HepG2 (cell line): ENCODE measurements around the gene HS3ST5. TPM values are rescaled to one million over a fixed set of nuclear protein-coding genes. Genes with fewer than 3 reads are reported as not detected.

Experiments used
- ATAC-seq: fragments of 200-7000 bp; cut with Tn5 transposase; 3 replicates; pipeline ENCODE4 v1.9.1; 2020; ENCODE audit warnings: mild to moderate bottlenecking, moderate library complexity
- BruUV-seq: library from RNA; stranded (reverse); fragments of 400-500 nt; replicated peaks from 2 replicates; lab custom pipeline; 2021; lab: Mats Ljungman, UMichigan
- CTCF ChIA-PET: fragments of 300-600 bp; formaldehyde crosslinking; extraction: SDS; loops from one replicate; lab custom pipeline; 2021; ENCODE audit warnings: low total read pairs, inconsistent platforms, low intra/inter-chr PET ratio; lab: Yijun Ruan, JAX
- POLR2A ChIA-PET: fragments of 350-600 bp; sonication (Branson Sonifier 250); formaldehyde crosslinking; loops from one replicate; lab custom pipeline; 2020; ENCODE audit warnings: antibody characterized with exemption, inconsistent platforms; lab: Yijun Ruan, JAX
- DNase-seq: peaks from one replicate; pipeline ENCODE4 v3.0.0-alpha.2; 2015; ENCODE audit warnings: low spot score
- FAIRE-seq: peaks from 3 replicates; lab custom pipeline; 2011; peaks lifted over from hg19 to GRCh38; lab: Jason Lieb, UNC
- H2AFZ ChIP-seq: one replicate; pipeline ENCODE4 v1.6.1; 2011; ENCODE audit warnings: low read length, inconsistent platforms
- H3K27ac ChIP-seq: fragments of 300-600 bp; 3 replicates; pipeline ENCODE4 v1.8.0; 2011; ENCODE audit warnings: mixed run types, mild to moderate bottlenecking, mixed read lengths, low read length, inconsistent platforms; ENCODE audit not compliant: insufficient read depth; ENCODE audit errors: extremely low read length
- H3K27me3 ChIP-seq, 2 experiments: fragments of 200-600 bp in 1 of 2; 2 replicates in 1 of 2; 3 replicates in 1 of 2; pipeline versions ENCODE4 v1.6.0 to v1.8.0; 2011; ENCODE audit warnings: low read length in 2 of 2, mild to moderate bottlenecking in 2 of 2, moderate library complexity in 2 of 2, inconsistent platforms in 1 of 2; ENCODE audit not compliant: insufficient read depth in 2 of 2, control insufficient read depth in 1 of 2
- H3K36me3 ChIP-seq, 2 experiments: fragments of 200-600 bp in 1 of 2; replicated peaks in 1 of 2; 2 replicates in 1 of 2; 3 replicates in 1 of 2; pipeline versions ENCODE4 v1.5.1 to v1.8.0; 2011; ENCODE audit warnings: low read length in 2 of 2, inconsistent platforms in 1 of 2; ENCODE audit not compliant: insufficient read depth in 2 of 2, control insufficient read depth in 1 of 2
- H3K4me1 ChIP-seq: 2 replicates; pipeline ENCODE4 v1.5.1; 2012; ENCODE audit warnings: low read length, inconsistent platforms; ENCODE audit not compliant: insufficient read depth
- H3K4me2 ChIP-seq: 2 replicates; pipeline ENCODE4 v1.6.0; 2011; ENCODE audit warnings: low read depth, low read length, inconsistent platforms
- H3K4me3 ChIP-seq, 3 experiments: fragments of 200-600 bp in 1 of 3; sonication (generic), shearing (Covaris generic) in 1 of 3; replicated peaks in 1 of 3; 2 replicates each; pipeline ENCODE4 v1.5.1; 2011 to 2016; ENCODE audit warnings: low read length in 3 of 3, inconsistent platforms in 2 of 3, low read depth in 2 of 3, mild to moderate bottlenecking in 2 of 3, control low read depth in 1 of 3, mixed read lengths in 1 of 3; ENCODE audit not compliant: insufficient read depth in 1 of 3
- H3K79me2 ChIP-seq: one replicate; pipeline ENCODE4 v1.6.1; 2011; ENCODE audit warnings: low read length, inconsistent platforms; ENCODE audit not compliant: insufficient read depth
- H3K9ac ChIP-seq: 2 replicates; pipeline ENCODE4 v1.6.0; 2011; ENCODE audit warnings: mild to moderate bottlenecking, low read depth, low read length, inconsistent platforms; ENCODE audit not compliant: insufficient read depth
- H3K9me3 ChIP-seq: 2 replicates; pipeline ENCODE4 v1.5.1; 2012; ENCODE audit warnings: mild to moderate bottlenecking, low read length
- H4K20me1 ChIP-seq: 2 replicates; pipeline ENCODE4 v1.6.0; 2011; ENCODE audit warnings: inconsistent platforms, mild to moderate bottlenecking, low read length, moderate library complexity; ENCODE audit not compliant: insufficient read depth
- EHMT2 ChIP-seq: fragments of 200-600 bp; sonication (generic); IDR thresholded peaks from 2 replicates; pipeline ENCODE4 v1.7.0; 2017; ENCODE audit warnings: antibody characterized with exemption, low read depth, low read length, borderline replicate concordance
- FOXK2 ChIP-seq: fragments of 450-650 bp; IDR thresholded peaks from 2 replicates; pipeline ENCODE4 v1.6.1; 2016
- GABPA ChIP-seq, 2 experiments: IDR thresholded peaks; 2 replicates each; pipeline ENCODE4 v1.6.1; 2011 to 2016; ENCODE audit warnings: low read depth in 2 of 2, low read length in 1 of 2, missing biosample characterization in 1 of 2, missing genetic modification characterization in 1 of 2
- GTF2F1 ChIP-seq: fragments of 150-350 bp; IDR thresholded peaks from 2 replicates; pipeline ENCODE4 v1.6.1; 2014; ENCODE audit warnings: low read length
- LCORL ChIP-seq, 2 experiments: fragments of 450-650 bp in 1 of 2; sonication (generic) in 1 of 2; formaldehyde crosslinking in 1 of 2; IDR thresholded peaks; 2 replicates each; pipeline versions ENCODE4 v1.5.0 to v1.6.1; 2017 to 2020; ENCODE audit warnings: antibody characterized with exemption in 1 of 2, missing genetic modification reagents in 1 of 2
- MLX ChIP-seq: IDR thresholded peaks from 2 replicates; pipeline ENCODE4 v1.6.1; 2016
- NFRKB ChIP-seq: fragments of 450-650 bp; IDR thresholded peaks from 2 replicates; pipeline ENCODE4 v1.6.1; 2017
- PITX1 ChIP-seq: sonication (generic); formaldehyde crosslinking; IDR thresholded peaks from 2 replicates; pipeline ENCODE4 v1.5.1; 2020; ENCODE audit warnings: mild to moderate bottlenecking, missing genetic modification reagents
- RORA ChIP-seq: sonication (generic); formaldehyde crosslinking; IDR thresholded peaks from 2 replicates; pipeline ENCODE4 v1.5.0; 2020; ENCODE audit warnings: mild to moderate bottlenecking, missing genetic modification reagents, moderate library complexity
- TCF7L2 ChIP-seq: IDR thresholded peaks from 2 replicates; pipeline ENCODE4 v1.6.1; 2011; ENCODE audit warnings: mild to moderate bottlenecking, low read depth, low read length, moderate library complexity
- ZKSCAN1 ChIP-seq: fragments of 150-350 bp; IDR thresholded peaks from 2 replicates; pipeline ENCODE4 v1.6.1; 2014; ENCODE audit warnings: low read length
- ZNF230 ChIP-seq: sonication (generic); formaldehyde crosslinking; IDR thresholded peaks from 2 replicates; pipeline ENCODE4 v1.4.0; 2020; ENCODE audit warnings: mild to moderate bottlenecking, missing genetic modification reagents
- ZNF331 ChIP-seq: sonication (generic); formaldehyde crosslinking; IDR thresholded peaks from 2 replicates; pipeline ENCODE4 v1.4.0; 2020; ENCODE audit warnings: missing genetic modification reagents
- ZNF549 ChIP-seq: sonication (generic); formaldehyde crosslinking; IDR thresholded peaks from 2 replicates; pipeline ENCODE4 v1.5.0; 2020; ENCODE audit warnings: missing genetic modification reagents
- WGBS: methylation state at CpG from one replicate; pipeline ENCODE4 v1.1.6; 2017; ENCODE audit warnings: low lambda C conversion rate; 5-methylcytosine and 5-hydroxymethylcytosine counted together
- in situ Hi-C: cut with HindIII; loops from 2 replicates; pipeline ENCODE4 v1.10.0; 2017; ENCODE audit warnings: low pct_unique_long_range_greater_than_20kb; ENCODE audit not compliant: extremely low pct_ligation_motif_present
- intact Hi-C: fragments of 100-400 bp; cut with micrococcal nuclease; formaldehyde crosslinking; loops from one replicate; pipeline ENCODE4 v1.10.0; 2022; ENCODE audit not compliant: unreplicated experiment
- polyA plus RNA-seq, 8 experiments: library from polyadenylated mRNA; depleted of rRNA in 3 of 8; stranded (reverse) in 7 of 8; unstranded in 1 of 8; fragments of >200 nt; fragmentation: Illumina TruSeq in 4 of 8; extraction: Trizol in 4 of 8; gene quantifications; 2 replicates each; pipeline versions ENCODE4 v1.2.1 to v1.2.3, GENCODE V29; 2011 to 2016; ENCODE audit warnings: low read depth in 4 of 8, missing spikeins in 1 of 8, mixed read lengths in 1 of 8; ENCODE audit not compliant: insufficient read depth in 1 of 8
- total RNA-seq, 5 experiments: library from RNA; depleted of rRNA; stranded (reverse); fragments of >200 nt; fragmentation: Illumina TruSeq; extraction: Trizol; gene quantifications; 2 replicates each; pipeline ENCODE4 v1.2.3, GENCODE V29; 2016; ENCODE audit warnings: low read depth in 1 of 5
- TF ChIP-seq, protein P1 (sequence below): sonication (generic); formaldehyde crosslinking; IDR thresholded peaks from 2 replicates; pipeline ENCODE4 v1.8.1; 2023; ENCODE audit warnings: mild to moderate bottlenecking, inconsistent platforms, moderate library complexity, missing genetic modification reagents, borderline replicate concordance

Gene HS3ST5
- total and polyA plus RNA-seq, 2 of the 13 experiments (the other 11 are each of a cell fraction or from before 2014, with no cell fraction given), result 1.1 to 1.6 TPM

- Histone ChIP-seq H3K4me2 (no peak overlapping the region), H3K27ac (no peak overlapping the region), H3K9me3 (no peaks in the 10 kb centered on the region), H3K36me3 (no peaks in the 10 kb centered on the region), H3K4me1 (peaks cover 44% of the 10 kb centered on the region), H3K9ac (no peak overlapping the region), H3K4me3 (no peak overlapping the region), H3K79me2 (no peaks in the 10 kb centered on the region), H3K27me3 (no peaks in the 10 kb centered on the region), H4K20me1 (no peaks in the 10 kb centered on the region), H2AFZ (no peak overlapping the region)
- WGBS, result 93% methylated on average over 3 of the region's 3 CpGs
- POLR2A ChIA-PET, result no interaction called here
- no TSS peak for BruUV-seq
- TF ChIP-seq MLX (CRISPR knock-in tag) (no peak), ZNF549 (CRISPR knock-in tag) (no peak), LCORL (IDR thresholded peaks at IDR 0.05) (no peak), LCORL (CRISPR knock-in tag; IDR thresholded peaks at IDR 0.05) (no peak), FOXK2 (no peak)
- in situ Hi-C loops (no loop called here), intact Hi-C loops (no loop called here)
- DNase-seq, result no peak
- no peak for ATAC-seq
- CTCF ChIA-PET, result no interaction called here
- FAIRE-seq, result no peak
Measured at GRCh38 chr6:114290864-114291263, 52.0 kb downstream of the HS3ST5 start.

- Histone ChIP-seq H3K9me3 (no peaks in the 10 kb centered on the region), H3K36me3 (no peaks in the 10 kb centered on the region), H3K4me2 (no peak overlapping the region), H3K27me3 (no peaks in the 10 kb centered on the region), H3K79me2 (no peaks in the 10 kb centered on the region), H3K9ac (no peak overlapping the region), H4K20me1 (no peaks in the 10 kb centered on the region), H3K4me3 (no peak overlapping the region), H2AFZ (no peak overlapping the region), H3K27ac (no peak overlapping the region), H3K4me1 (peaks cover 37% of the 10 kb centered on the region)
- ChIA-PET CTCF (no interaction called here), POLR2A (no interaction called here)
- in situ Hi-C loops, result no loop called here
- intact Hi-C loops, result no loop called here
- no TSS peak for BruUV-seq
- no peak for FAIRE-seq
- no peak for ATAC-seq
- WGBS, result 72% methylated on average over 3 of the region's 3 CpGs
- peak; percentile 1 for DNase-seq
- TF ChIP-seq GTF2F1, result no peak
- TF ChIP-seq ZNF230 (CRISPR knock-in tag), result no peak
- no peak for TF ChIP-seq GABPA (IDR thresholded peaks at IDR 0.05; ENCODE audit: low read depth, low read length)
- no peak for TF ChIP-seq GABPA (CRISPR knock-in tag; IDR thresholded peaks at IDR 0.05; ENCODE audit: low read depth)
- TF ChIP-seq PITX1, result no peak
- no peak for TF ChIP-seq NFRKB
- no peak for TF ChIP-seq ZNF331
- TF ChIP-seq RORA (CRISPR knock-in tag), result no peak
- no peak for TF ChIP-seq EHMT2
- 0 out of 2 replicates have a peak, but pooled peaks have one; percentile 33 for TF ChIP-seq ZKSCAN1
- TF ChIP-seq, protein P1, sequence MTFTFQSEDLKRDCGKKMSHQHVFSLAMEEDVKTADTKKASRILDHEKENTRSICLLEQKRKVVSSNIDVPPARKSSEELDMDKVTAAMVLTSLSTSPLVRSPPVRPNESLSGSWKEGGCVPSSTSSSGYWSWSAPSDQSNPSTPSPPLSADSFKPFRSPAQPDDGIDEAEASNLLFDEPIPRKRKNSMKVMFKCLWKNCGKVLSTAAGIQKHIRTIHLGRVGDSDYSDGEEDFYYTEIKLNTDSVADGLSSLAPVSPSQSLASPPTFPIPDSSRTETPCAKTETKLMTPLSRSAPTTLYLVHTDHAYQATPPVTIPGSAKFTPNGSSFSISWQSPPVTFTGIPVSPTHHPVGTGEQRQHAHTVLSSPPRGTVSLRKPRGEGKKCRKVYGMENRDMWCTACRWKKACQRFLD (CRISPR knock-in tag), result no peak
- TF ChIP-seq TCF7L2, result no peak
Measured at GRCh38 chr6:114288701-114289495, 53.9 kb downstream of the HS3ST5 start.
